Neural crest cell (in vitro differentiated cells): ENCODE results near the gene LRRC56. TPM values are rescaled to one million over a fixed set of nuclear protein-coding genes. Genes with fewer than 3 reads are reported as not detected.

ENCODE experiments used
- DNase-seq: peaks from one replicate; pipeline ENCODE4 v3.0.0; 2021; ENCODE audit warnings: low read depth, mixed read lengths, low spot score
- H3K27ac Mint-ChIP-seq: one replicate; pipeline ENCODE4 v1.8.0; 2021; ENCODE audit warnings: mild to moderate bottlenecking, mixed read lengths; ENCODE audit not compliant: unreplicated experiment
- H3K27me3 Mint-ChIP-seq: 2 replicates; pipeline ENCODE4 v1.8.0; 2021; ENCODE audit warnings: low read depth, mild to moderate bottlenecking, mixed read lengths
- H3K36me3 Mint-ChIP-seq: 2 replicates; pipeline ENCODE4 v1.8.0; 2021; ENCODE audit warnings: low read depth, mild to moderate bottlenecking, mixed read lengths
- H3K4me1 Mint-ChIP-seq: 2 replicates; pipeline ENCODE4 v1.8.0; 2021; ENCODE audit warnings: mixed read lengths
- H3K4me3 Mint-ChIP-seq: one replicate; pipeline ENCODE4 v1.8.0; 2021; ENCODE audit warnings: mild to moderate bottlenecking, mixed read lengths
- H3K9me3 Mint-ChIP-seq: 2 replicates; pipeline ENCODE4 v1.8.0; 2021; ENCODE audit warnings: mixed read lengths
- total RNA-seq: library from RNA; stranded (reverse); gene quantifications from 2 replicates; pipeline ENCODE4 v1.2.1, GENCODE V29; 2021
- TF ChIP-seq, protein P1 (sequence below): fragments of 200-600 bp; sonication (generic); conservative IDR thresholded peaks from 2 replicates; pipeline ENCODE4 v1.5.0; 2021; ENCODE audit warnings: antibody characterized with exemption, mild to moderate bottlenecking

LRRC56 gene
- total RNA-seq, 1 donor from 2014 or later = 2.1 TPM

DNA sequence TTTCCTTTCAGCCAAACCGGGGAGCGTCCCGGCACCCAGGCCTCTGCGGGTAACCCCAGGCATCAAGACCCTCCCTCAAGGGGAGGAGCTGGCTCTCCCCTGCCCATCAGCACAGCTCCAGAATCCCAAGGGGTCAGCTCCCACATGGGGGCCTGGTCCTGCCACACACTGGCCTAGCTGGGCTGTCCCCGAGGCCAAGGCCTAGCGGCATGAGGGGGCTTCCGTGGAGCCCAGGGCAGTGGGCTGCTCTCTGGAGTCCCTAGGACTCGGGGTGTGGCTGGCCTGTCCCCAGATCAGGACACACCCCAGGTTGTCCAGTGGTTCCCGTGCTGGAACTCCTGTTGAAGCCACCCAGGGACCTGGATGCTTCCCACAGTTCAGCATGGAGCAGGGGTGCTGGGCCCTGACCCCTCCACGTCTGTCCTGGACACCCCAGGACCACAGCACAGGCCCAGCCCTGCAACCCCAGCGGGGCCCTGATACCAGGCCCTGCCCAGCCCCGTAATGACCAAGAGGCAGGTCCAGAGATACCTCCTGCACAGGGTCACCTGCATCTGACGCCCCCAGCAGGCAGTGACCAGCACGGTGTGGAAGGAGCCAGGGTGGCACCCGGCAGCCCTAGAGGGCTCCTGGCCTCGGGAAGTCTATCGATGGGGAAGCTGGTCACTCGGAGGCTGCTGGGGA lies 7.5 kb upstream of the LRRC56 start:
- no peak overlapping the region for H3K27ac Mint-ChIP-seq
- peak overlapping the region; percentile 54 for H3K4me3 Mint-ChIP-seq
- no peaks in the 10 kb centered on the region for H3K9me3 Mint-ChIP-seq
- TF ChIP-seq, protein P1, sequence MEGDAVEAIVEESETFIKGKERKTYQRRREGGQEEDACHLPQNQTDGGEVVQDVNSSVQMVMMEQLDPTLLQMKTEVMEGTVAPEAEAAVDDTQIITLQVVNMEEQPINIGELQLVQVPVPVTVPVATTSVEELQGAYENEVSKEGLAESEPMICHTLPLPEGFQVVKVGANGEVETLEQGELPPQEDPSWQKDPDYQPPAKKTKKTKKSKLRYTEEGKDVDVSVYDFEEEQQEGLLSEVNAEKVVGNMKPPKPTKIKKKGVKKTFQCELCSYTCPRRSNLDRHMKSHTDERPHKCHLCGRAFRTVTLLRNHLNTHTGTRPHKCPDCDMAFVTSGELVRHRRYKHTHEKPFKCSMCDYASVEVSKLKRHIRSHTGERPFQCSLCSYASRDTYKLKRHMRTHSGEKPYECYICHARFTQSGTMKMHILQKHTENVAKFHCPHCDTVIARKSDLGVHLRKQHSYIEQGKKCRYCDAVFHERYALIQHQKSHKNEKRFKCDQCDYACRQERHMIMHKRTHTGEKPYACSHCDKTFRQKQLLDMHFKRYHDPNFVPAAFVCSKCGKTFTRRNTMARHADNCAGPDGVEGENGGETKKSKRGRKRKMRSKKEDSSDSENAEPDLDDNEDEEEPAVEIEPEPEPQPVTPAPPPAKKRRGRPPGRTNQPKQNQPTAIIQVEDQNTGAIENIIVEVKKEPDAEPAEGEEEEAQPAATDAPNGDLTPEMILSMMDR = no peak
- H3K4me1 Mint-ChIP-seq = no peaks in the 10 kb centered on the region
- DNase-seq = no peak
- H3K27me3 Mint-ChIP-seq = no peaks in the 10 kb centered on the region
- no peaks in the 10 kb centered on the region for H3K36me3 Mint-ChIP-seq

DNA sequence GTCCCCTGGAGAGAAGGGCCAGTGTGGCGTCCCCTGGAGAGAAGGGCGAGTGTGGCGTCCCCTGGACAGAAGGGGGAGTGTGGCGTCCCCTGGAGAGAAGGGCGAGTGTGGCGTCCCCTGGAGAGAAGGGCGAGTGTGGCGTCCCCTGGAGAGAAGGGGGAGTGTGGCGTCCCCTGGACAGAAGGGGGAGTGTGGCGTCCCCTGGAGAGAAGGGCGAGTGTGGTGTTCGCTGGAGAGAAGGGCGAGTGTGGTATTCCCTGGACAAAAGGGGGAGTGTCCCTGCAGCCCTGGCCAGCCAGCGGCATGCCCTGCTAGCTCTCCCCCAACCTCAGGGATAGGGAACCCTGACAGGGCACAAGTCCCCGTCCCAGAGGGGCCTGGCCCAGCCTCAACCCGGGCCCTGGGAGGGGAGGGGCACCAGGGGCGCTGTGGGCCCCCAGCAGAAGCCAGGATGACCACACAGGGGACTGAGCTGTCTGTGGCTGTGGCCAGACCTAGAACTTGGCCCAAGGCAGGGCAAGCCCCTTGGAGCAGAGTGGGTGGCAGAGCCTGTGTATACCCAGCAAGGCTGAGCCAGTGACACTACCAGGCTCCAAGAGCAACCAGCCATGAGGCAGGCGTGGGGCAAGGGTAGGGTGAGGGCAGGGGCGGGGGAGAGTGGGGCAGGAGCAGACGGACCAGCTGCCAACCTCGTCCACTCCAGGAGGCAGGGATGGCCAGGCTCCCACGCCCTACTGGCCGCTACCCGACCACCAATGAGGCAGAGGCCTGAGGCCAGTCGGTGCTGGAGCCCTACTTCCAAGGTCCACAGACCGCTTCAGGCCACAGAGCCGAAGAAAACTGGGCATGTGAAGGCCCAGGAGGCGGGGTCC lies 6.1 kb upstream of the LRRC56 start:
- Mint-ChIP-seq H3K27ac (no peak overlapping the region), H3K4me3 (peak overlapping the region; percentile 71), H3K4me1 (peaks cover 2% of the 10 kb centered on the region), H3K9me3 (no peaks in the 10 kb centered on the region), H3K27me3 (peaks cover 1% of the 10 kb centered on the region), H3K36me3 (no peaks in the 10 kb centered on the region)
- DNase-seq = no peak
- TF ChIP-seq, protein P1 = no peak

DNA sequence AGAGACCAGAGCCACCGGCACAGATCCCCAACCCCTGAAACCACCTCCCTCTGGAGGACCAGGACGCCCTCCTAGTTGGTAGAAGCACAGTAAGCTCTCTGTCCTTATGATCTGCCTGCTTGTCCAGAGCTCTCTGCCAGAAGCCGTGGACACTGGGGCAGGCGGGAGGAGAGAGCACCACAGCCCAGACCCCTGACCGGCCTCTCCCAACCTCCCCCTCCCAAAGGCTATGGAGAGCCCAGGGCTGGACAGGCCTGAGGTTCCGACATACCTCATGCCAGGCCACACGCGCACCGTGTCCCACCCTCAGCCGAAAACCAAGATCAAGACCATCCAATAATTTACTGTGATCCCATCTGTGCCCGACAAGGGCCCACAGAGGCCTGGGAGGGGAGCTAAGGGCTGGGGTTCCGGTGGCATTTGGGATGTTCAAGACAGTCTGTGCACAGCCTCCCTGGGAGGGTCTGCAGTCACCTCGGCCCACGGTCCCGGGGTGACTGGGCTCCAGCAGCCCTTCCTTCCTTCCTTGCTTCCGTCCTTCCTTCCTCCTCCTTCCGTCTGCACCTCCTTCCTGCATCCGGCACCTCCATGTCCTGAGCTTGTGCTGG lies 5.3 kb upstream of the LRRC56 start:
- Mint-ChIP-seq H3K4me1 (peaks cover 4% of the 10 kb centered on the region), H3K4me3 (peak overlapping the region; percentile 71), H3K9me3 (no peaks in the 10 kb centered on the region), H3K36me3 (no peaks in the 10 kb centered on the region), H3K27me3 (peaks cover 5% of the 10 kb centered on the region), H3K27ac (no peak overlapping the region)
- TF ChIP-seq, protein P1 = no peak
- DNase-seq = no peak

DNA sequence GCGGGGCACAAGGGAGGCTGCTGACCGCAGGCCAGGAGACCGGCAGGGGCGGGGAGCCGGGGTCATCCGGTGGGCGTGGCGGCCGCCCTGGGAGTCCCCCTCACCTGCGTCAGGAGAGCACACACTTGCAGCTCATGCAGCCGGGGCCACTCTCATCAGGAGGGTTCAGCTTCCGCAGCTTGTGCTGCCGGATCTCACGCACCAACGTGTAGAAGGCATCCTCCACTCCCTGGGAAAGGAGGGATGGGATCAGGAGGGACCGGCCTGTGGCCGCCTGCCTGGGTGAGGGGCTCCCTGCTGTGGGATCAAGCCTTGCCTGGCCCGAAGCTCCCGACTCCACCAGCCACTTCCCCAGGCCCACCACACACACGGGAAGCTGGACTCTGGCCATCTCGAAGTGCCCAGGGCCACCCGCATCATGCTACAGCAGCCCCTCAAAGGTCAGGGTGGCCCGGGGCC lies 4.8 kb upstream of the LRRC56 start:
- Mint-ChIP-seq H3K36me3 (no peaks in the 10 kb centered on the region), H3K27ac (no peak overlapping the region), H3K4me3 (peak overlapping the region; percentile 71), H3K4me1 (peaks cover 4% of the 10 kb centered on the region), H3K9me3 (no peaks in the 10 kb centered on the region), H3K27me3 (peaks cover 8% of the 10 kb centered on the region)
- TF ChIP-seq, protein P1 = no peak
- DNase-seq = no peak

DNA sequence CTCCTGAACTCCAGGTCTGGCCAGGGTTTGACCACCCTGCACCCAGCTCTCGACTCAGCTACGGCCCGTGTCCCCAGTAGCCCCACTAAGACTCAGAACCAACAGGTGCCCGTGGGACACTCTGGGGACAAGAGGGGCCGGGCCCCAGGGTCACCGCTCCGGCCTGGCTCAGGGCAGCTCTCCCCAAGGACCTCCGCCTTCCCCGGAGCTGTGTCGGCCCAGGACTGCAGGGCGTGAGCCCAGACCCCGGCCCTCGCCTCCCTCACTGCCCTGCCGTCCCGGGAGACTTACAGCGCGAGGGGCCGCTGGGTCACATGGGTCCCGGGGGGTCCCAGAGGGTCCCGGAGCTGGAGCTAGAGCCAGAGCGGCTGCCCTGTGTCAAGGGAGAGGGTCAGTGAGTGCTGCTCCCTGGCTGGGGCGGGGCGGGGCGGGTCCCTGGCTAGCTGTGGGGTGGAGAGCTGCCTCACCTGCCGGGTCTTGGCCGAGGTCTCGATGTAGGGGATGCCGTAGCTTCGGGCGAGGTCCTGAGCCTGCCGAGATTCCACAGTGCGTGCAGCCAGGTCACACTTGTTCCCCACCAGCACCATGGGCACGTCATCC lies 4.2 kb upstream of the LRRC56 start:
- Mint-ChIP-seq H3K4me1 (peaks cover 4% of the 10 kb centered on the region), H3K4me3 (no peak overlapping the region), H3K9me3 (no peaks in the 10 kb centered on the region)

More for the DNA sequence above, 4.2 kb upstream of the LRRC56 start:
- no peaks in the 10 kb centered on the region for H3K36me3 Mint-ChIP-seq
- H3K27ac Mint-ChIP-seq = no peak overlapping the region
- peaks cover 10% of the 10 kb centered on the region for H3K27me3 Mint-ChIP-seq
- no peak for DNase-seq
- TF ChIP-seq, protein P1 = no peak
